Heart left ventricle (tissue), 16 donors: ENCODE measurements around the gene MYH14. TPM values are rescaled to one million over a fixed set of nuclear protein-coding genes. Genes with fewer than 3 reads are reported as not detected.

ENCODE experiments used
- ATAC-seq, 4 donors: fragments of 200-7000 bp; cut with Tn5 transposase; one replicate each; pipeline ENCODE4 v1.9.1; 2020 to 2022; ENCODE audit warnings: moderate library complexity in 4 of 4, mild to moderate bottlenecking in 3 of 4, moderate number of reproducible peaks in 1 of 4
- DNase-seq, 5 donors: peaks; one replicate each; pipeline ENCODE4 v3.0.0-alpha.2; 2020
- H3K27ac ChIP-seq, 12 donors: fragments of 200-600 bp; sonication (generic) in 4 of 12; one replicate each; pipeline versions ENCODE4 v1.5.0 to v1.8.0; 2016 to 2022; ENCODE audit warnings: mild to moderate bottlenecking in 2 of 12
- H3K27me3 ChIP-seq, 9 donors: fragments of 200-600 bp; sonication (generic) in 2 of 9; one replicate each; pipeline versions ENCODE4 v1.5.1 to v1.8.0; 2016 to 2022; ENCODE audit warnings: mild to moderate bottlenecking in 3 of 9
- H3K36me3 ChIP-seq, 9 donors: fragments of 200-600 bp; sonication (generic) in 2 of 9; one replicate each; pipeline versions ENCODE4 v1.5.0 to v1.8.0; 2018 to 2022; ENCODE audit warnings: mild to moderate bottlenecking in 2 of 9
- H3K4me1 ChIP-seq, 12 donors: fragments of 200-600 bp; sonication (generic) in 4 of 12; one replicate each; pipeline versions ENCODE4 v1.5.0 to v1.8.0; 2016 to 2022; ENCODE audit warnings: mild to moderate bottlenecking in 3 of 12
- H3K4me3 ChIP-seq, 12 donors: fragments of 200-600 bp; sonication (generic) in 4 of 12; one replicate each; pipeline versions ENCODE4 v1.5.0 to v1.8.0; 2017 to 2022; ENCODE audit warnings: mild to moderate bottlenecking in 9 of 12, moderate library complexity in 4 of 12
- H3K9me3 ChIP-seq, 12 donors: fragments of 200-600 bp; sonication (generic) in 4 of 12; one replicate each; pipeline versions ENCODE4 v1.5.0 to v1.8.0; 2016 to 2022; ENCODE audit warnings: mild to moderate bottlenecking in 1 of 12
- POLR2A ChIP-seq, 2 donors: fragments of 450-650 bp; IDR thresholded peaks; one replicate each; pipeline ENCODE4 v1.6.1; 2017; ENCODE audit warnings: antibody characterized with exemption in 2 of 2, mild to moderate bottlenecking in 2 of 2, moderate library complexity in 2 of 2
- WGBS, 4 donors: extraction: QIAGEN DNeasy Blood & Tissue Kit in 2 of 4; methylation state at CpG; one replicate each; pipeline versions ENCODE4 v1.1.5 to v1.1.7; 2013 to 2018; 5-methylcytosine and 5-hydroxymethylcytosine counted together
- intact Hi-C, 10 donors: fragments of 100-400 bp; cut with DNase I; formaldehyde crosslinking; loops; one replicate each; pipeline versions ENCODE4 v1.11.1 to v1.14.2; 2022
- polyA plus RNA-seq, 2 donors: library from polyadenylated mRNA; stranded (reverse); fragments of 200-250 nt; gene quantifications; one replicate each; pipeline ENCODE4 v1.2.3, GENCODE V29; 2013
- total RNA-seq, 9 donors: library from RNA; depleted of rRNA in 2 of 9; stranded (reverse); fragments of >200 nt in 2 of 9; fragmentation: NEBNext Ultra II Directional in 3 of 9; extraction: Animal tissue kit (Norgen Biotek cat#: 25700) in 3 of 9; gene quantifications; one replicate each; pipeline versions ENCODE4 v1.1.0 to v1.2.4, GENCODE V29; 2016 to 2023
- TF ChIP-seq, protein P1 (sequence below), 12 donors: fragments of 200-600 bp; sonication (generic) in 4 of 12; IDR thresholded peaks; one replicate each; pipeline versions ENCODE4 v1.5.0 to v1.8.0; 2018 to 2022; ENCODE audit warnings: antibody characterized with exemption in 12 of 12, mild to moderate bottlenecking in 5 of 12
- donor health status: ischemic (EF 13 %, LVEDD 7.1; RV severe dilation, severe dysfunction).
- donor health status: healthy with polysubstance abuse.
- donor health status: DM: no; HTN: yes; CAD: no.
- donor health status: DM: no; HTN: no; CAD: no.
- donor health status: ischemic (EF 25% LVEDD 6.9; RV normal size, moderate dysfunction).
- donor health status: ischemic (EF 25% LVEDD 5.7; RV mildly dilated, moderate dysfunction).
- donor health status: healthy.
- donor health status: DM: yes; HTN: yes; CAD: no.
- donor health status: ischemic (EF 35%, LVEDD 5.7; RV mildly dilated, moderate dysfunction).
- donor health status: nonischemic (EF 11% LVEDD 7.7; RV severe dilation, severe dysfunction).
- donor health status: DM: yes; HTN: yes; CAD: no.
- donor health status: PGD.
- donor health status: ischemic (EF 29% LVEDD 5.4; RV normal size, mild dysfunction).
- donor health status: nonischemic (EF 23%, LVEDD 6.1; RV moderate dilation, normal function).

Gene MYH14
- total and polyA plus RNA-seq, 11 donors = 45.8 to 132 (median 90.5) TPM

DNA sequence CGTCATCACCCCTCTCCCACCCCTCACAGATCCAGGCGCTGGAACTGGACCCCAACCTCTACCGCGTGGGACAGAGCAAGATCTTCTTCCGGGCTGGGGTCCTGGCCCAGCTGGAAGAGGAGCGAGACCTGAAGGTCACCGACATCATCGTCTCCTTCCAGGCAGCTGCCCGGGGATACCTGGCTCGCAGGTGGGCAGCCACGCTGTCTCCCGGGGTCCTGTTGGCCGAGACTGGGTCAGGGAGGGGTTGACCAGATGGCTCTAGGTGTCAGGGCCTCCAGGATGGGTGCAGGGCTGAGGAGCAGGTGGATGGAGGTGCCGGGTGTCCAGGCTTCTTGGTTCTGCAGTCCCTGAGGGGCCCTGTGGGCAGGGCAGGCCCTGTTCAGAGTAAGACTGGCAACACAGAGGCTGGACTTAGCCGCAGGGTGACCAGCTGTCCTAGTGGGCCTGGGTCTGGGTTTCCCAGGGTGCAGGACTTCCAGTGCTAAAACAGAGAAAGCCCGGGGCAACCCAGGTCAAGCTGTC lies 58.1 kb downstream of the MYH14 start:
- TF ChIP-seq, protein P1, sequence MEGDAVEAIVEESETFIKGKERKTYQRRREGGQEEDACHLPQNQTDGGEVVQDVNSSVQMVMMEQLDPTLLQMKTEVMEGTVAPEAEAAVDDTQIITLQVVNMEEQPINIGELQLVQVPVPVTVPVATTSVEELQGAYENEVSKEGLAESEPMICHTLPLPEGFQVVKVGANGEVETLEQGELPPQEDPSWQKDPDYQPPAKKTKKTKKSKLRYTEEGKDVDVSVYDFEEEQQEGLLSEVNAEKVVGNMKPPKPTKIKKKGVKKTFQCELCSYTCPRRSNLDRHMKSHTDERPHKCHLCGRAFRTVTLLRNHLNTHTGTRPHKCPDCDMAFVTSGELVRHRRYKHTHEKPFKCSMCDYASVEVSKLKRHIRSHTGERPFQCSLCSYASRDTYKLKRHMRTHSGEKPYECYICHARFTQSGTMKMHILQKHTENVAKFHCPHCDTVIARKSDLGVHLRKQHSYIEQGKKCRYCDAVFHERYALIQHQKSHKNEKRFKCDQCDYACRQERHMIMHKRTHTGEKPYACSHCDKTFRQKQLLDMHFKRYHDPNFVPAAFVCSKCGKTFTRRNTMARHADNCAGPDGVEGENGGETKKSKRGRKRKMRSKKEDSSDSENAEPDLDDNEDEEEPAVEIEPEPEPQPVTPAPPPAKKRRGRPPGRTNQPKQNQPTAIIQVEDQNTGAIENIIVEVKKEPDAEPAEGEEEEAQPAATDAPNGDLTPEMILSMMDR (IDR thresholded peaks at IDR 0.05) = no peak
- no peak for TF ChIP-seq POLR2A (IDR thresholded peaks at IDR 0.05)
- peaks cover 0 to 3% (median 0%) of the 10 kb centered on the region in 12 donors for H3K4me1 ChIP-seq
- no peak overlapping the region for H3K4me3 ChIP-seq
- DNase-seq (no peak), ATAC-seq (no peak)
- H3K9me3 ChIP-seq = no peaks in the 10 kb centered on the region
- H3K27ac ChIP-seq = no peak overlapping the region
- intact Hi-C loops = no loop called here
- no peaks in the 10 kb centered on the region for H3K27me3 ChIP-seq
- peaks cover 0 to 45% (median 10%) of the 10 kb centered on the region in 9 donors for H3K36me3 ChIP-seq
- WGBS, 4 donors = 80 to 100% (median 87%) methylated on average over 2 to 16 of the region's 16 CpGs

DNA sequence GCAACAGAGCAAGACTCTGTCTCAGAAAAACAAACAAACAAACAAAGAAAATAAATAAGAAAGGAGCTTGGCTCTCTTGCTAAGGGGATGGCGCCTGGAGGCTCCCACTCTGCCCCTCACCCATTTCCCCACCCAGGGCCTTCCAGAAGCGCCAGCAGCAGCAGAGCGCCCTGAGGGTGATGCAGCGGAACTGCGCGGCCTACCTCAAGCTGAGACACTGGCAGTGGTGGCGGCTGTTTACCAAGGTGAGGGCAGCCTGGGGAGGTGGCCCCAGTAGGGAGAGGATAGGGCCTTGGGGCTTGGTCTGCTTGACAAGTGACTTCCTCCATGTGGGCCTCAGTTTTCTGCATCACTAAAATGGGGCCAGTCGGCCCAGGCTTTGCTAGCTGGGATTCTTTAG lies 59.8 kb downstream of the MYH14 start:
- TF ChIP-seq, protein P1 (IDR thresholded peaks at IDR 0.05) = no peak
- no peak for TF ChIP-seq POLR2A (IDR thresholded peaks at IDR 0.05)
- Histone ChIP-seq H3K27ac (no peak overlapping the region), H3K4me1 (peaks cover 0 to 3% (median 0%) of the 10 kb centered on the region in 12 donors), H3K9me3 (no peaks in the 10 kb centered on the region), H3K27me3 (no peaks in the 10 kb centered on the region), H3K36me3 (peaks cover 0 to 32% (median 0%) of the 10 kb centered on the region in 9 donors), H3K4me3 (no peak overlapping the region)
- DNase-seq (no peak), ATAC-seq (no peak)
- intact Hi-C loops = no loop called here
- WGBS, 4 donors = 84 to 94% (median 93%) methylated on average over 4 to 8 of the region's 8 CpGs

DNA sequence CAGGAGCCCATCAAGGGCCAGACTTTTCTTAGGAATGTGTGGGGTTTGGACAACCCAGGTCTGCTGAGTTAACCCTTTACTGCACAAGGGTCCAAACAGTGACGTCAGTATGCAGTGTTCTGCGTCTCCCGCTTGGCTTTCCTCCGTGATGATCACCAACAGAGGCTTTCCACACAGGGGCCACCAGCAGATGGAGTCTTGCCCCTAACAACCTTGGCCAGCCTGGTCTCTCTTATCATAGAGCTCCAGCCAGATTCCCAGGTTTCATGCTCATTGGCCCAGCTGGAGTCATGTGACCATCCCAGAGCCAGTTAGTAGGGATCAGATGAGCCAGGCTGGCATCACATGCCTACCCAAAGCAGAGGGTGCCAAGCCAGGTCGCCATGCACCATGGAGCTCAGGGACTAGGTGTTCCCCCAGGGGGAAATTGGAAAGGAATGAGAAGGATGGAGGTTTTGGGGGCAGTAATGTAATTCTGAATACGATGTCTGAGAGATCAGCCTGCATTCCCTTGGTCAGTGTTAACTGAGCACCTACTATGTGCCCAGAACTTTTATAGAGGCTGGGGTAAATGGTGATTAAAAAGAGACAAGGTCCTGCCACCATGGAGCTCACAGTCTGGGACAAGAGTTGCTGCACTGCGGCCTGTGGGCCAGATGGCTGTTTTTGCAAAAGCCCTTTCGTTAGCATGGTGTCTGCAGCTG lies 61.2 kb downstream of the MYH14 start:
- H3K36me3 ChIP-seq = peaks cover 0 to 31% (median 0%) of the 10 kb centered on the region in 9 donors
- H3K4me1 ChIP-seq = peaks cover 0 to 3% (median 0%) of the 10 kb centered on the region in 12 donors
- WGBS, 4 donors = 67 to 79% (median 73%) methylated on average over 8 of the region's 8 CpGs
- no peaks in the 10 kb centered on the region for H3K27me3 ChIP-seq
- ATAC-seq (peak in 3 of 4 donors; percentile 21 to 25 (median 23)), DNase-seq (no peak)
- no peak overlapping the region for H3K27ac ChIP-seq
- H3K9me3 ChIP-seq = no peaks in the 10 kb centered on the region
- TF ChIP-seq, protein P1 (IDR thresholded peaks at IDR 0.05) = no peak
- TF ChIP-seq POLR2A (IDR thresholded peaks at IDR 0.05) = no peak
- H3K4me3 ChIP-seq = no peak overlapping the region
- intact Hi-C loops = no loop called here

GRCh38 chr19:50266041-50266440 lies 62.6 kb downstream of the MYH14 start:
- H3K27me3 ChIP-seq = no peaks in the 10 kb centered on the region
- no peak overlapping the region for H3K27ac ChIP-seq
- H3K9me3 ChIP-seq = no peaks in the 10 kb centered on the region
- WGBS, 4 donors = 88 to 92% (median 90%) methylated on average over 8 of the region's 8 CpGs
- DNase-seq = no peak
- no peak for ATAC-seq
- peaks cover 0 to 4% (median 0%) of the 10 kb centered on the region in 12 donors for H3K4me1 ChIP-seq
- intact Hi-C loops = no loop called here
- no peak for TF ChIP-seq POLR2A (IDR thresholded peaks at IDR 0.05)
- TF ChIP-seq, protein P1 (IDR thresholded peaks at IDR 0.05) = no peak
- H3K4me3 ChIP-seq = no peak overlapping the region
- peaks cover 0 to 25% (median 0%) of the 10 kb centered on the region in 9 donors for H3K36me3 ChIP-seq
